ENCODE data around the gene ARPC2.
"Not testable (repeated sequence)": the region's sequence is repeated elsewhere in the genome, so short reads cannot be mapped to it uniquely, and the experiment has no call there.

ARPC2 gene

GRCh38 chr2:218271865-218272530, 55.0 kb downstream of the ARPC2 start:
- no peak for DNase-seq

- DNase-seq, result peak; percentile 85
Observed at GRCh38 chr2:218272531-218273212, 55.7 kb downstream of the ARPC2 start.

- DNase-seq, result not testable (repeated sequence)
Observed at GRCh38 chr2:218273214-218273907, 56.4 kb downstream of the ARPC2 start.

GRCh38 chr2:218273908-218274249, 56.9 kb downstream of the ARPC2 start:
- no peak for DNase-seq

GRCh38 chr2:218274586-218274985, 57.6 kb downstream of the ARPC2 start:
- DNase-seq, result no peak

GRCh38 chr2:218275371-218276072, 58.5 kb downstream of the ARPC2 start:
- DNase-seq, result no peak

DNA sequence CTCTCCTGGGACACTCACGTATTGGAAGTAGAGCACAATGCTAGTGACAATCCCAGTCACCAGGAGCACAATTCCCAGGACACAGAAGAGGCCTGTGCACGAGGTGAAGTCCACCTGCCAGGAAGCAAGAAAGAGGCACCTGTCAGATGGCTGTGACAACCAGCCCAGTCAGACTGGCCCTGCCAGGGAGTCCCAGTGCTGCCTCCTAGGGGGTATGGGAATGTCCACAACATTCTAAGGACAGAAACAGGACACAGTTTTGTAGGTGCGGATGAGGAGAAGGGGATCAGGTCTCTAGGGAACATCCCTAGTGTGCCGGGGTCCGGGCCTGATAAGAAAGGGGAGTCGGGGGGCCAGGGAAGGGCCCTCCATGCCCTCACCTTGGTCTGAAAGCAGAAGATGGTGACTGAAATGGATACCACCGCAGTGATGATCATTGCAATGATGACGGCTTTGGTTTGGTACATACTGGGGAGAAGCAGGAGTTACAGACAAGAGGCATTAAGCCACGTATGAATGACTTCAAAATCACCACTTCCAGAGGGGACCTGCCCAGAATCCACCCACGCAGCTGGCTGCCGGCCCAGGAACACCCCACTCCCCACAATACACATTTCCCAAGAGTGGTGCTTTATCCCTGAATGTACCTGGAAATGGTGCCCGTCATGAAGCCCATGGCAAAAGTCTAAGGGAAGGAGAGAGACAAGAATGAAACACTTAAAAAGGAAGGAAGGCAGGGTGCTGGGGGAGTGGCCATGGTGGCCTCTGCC, 60.2 kb downstream of the ARPC2 start:
- no peak for DNase-seq

GRCh38 chr2:218277921-218278320, 60.9 kb downstream of the ARPC2 start:
- no peak for DNase-seq

DNA sequence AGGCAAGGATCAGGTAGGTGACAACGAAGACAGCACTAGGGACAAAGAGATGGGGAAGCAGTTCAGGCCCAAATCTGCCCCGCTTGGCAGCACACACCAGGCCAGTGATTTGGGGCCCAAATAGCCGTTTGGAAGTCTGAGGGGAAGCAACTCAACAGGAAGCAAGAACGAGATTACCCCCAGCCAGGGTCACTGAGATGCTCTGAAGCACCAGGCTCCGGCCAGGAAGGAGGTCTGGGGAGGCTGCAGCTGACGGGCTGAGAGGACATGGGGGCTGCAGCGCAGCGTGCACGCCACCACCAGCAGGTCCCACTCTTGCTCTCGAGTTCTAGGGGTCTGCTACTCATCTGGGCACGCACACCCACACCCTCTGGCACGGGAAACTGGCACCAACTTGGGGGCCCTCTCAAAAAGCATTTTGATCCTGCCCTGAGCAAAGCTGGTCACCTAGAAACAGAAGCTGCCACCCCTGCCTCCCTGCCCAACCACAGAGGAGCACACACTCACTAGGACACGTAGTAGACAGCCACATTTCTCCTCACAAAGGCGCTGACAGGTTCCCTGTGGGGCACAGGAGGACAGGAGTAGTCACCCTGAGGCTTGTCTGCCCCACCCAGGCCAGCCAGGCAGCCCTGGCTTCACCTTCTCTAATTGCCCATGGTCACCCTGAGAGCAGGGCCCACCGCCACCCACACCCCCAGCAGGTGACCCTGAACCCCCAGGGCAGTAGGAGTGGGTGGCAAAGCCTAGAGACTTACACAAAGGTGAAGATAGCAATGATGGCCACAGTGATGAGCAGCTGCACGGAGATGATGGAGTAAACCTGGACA, 61.8 kb downstream of the ARPC2 start:
- no peak for DNase-seq

GRCh38 chr2:218280260-218280870, 63.4 kb downstream of the ARPC2 start:
- no peak for DNase-seq

DNA sequence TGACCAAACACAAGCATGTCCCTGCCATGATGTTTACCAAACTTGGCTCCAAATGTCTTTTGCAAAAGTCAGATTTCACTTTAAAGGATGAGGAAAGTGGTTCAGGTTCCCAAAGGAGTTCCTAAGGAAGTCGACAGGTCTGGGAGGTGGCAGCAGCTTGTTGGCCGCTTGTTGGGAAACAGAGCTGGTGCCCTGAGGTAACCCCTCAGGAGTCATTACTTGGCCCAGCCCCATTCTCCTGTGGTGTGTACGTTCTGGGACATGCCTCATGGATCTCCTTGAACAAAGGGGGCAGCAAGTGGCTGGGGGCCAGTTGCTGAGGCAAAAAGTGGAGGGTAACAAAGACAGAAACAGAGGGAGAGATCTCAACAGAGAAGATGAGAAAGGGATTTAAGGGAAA, 64.5 kb downstream of the ARPC2 start:
- DNase-seq, result no peak

GRCh38 chr2:218282173-218282991, 65.4 kb downstream of the ARPC2 start:
- DNase-seq, result no peak

DNA sequence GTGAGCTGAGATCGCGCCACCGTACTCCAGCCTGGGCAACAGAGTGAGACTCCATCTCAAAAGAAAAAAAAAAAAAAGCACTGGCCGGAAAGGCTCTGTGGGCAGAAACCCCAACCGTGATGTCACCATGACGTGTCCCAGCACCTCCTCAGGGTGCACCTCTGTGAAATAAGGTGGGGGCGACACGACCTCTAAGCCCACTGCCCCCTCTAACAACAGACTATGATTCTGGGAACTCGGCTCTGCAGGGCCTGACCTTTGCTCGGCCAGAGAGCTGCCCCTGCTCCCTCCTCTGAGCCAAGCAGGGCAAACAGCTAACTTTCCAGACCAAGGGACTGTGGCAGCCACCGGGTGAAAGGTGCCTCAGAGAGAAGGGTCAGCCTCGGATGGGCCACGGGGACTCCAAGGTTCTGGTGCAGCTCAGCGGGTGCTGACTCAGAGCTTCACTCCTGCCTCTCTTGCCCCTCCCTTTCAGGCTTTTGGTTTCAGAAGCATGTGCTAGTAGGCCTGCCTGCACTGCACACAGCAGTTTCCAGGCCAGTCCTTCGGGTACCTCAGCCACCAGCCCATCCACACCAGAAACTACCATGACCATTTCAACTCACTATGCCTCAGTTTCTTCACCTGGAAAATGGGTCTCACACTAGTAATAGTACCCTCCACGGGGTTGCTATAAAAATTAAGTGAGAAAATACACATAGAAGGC, 67.3 kb downstream of the ARPC2 start:
- peak; percentile 42 for DNase-seq

DNA sequence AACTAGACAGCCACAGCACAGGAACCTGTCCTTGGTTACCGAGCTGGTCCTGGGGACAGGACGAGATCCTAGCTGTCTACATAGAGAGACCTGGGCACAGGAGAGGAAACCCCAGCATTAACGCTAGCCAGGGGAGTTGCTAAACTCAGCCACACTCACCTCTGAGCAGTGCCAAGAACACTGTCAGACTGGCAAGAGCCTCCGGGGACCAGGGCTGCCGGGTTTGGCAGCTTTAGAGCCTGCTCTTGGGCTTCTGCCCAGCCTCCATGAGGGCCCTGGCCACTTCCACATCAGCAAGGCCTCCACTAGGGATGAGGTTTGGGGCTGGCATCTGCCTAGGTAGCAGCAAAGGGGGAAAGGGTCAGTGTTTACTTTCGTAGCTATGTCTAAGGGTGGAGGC, 68.6 kb downstream of the ARPC2 start:
- DNase-seq, result no peak

GRCh38 chr2:218286570-218287459, 69.8 kb downstream of the ARPC2 start:
- peak; percentile 92 for DNase-seq

DNA sequence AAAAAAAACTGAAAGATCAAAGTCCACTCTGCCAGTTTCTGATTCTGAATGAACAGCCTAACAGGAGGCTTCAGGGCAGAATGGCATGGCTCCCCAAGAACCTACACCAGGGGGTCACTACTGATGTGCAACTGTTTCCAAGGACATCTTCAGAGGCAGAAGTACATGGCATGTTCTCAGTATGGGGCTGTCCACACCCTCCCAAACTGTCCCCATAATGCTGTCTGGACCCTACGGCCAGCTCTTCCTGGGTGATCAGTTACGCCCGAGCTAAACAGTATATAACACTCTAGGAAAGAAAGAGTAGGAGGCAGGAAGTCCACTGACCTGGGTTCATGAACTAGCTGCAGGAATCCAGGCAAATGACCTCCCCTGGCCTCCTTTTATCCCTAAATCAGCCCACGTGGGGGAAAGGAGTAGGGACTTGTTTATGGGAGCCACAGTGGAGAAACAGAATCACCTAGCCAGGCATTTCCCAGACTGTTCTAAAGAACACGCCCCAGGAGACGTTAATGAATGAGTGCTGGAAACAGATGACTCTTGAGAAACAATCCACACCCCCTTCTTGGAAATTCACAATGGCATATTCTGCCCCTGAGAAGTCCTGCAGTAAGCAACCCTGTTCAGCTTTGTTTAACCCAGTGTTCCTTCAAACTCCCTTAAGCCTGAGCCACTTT, 72.8 kb downstream of the ARPC2 start:
- DNase-seq, result peak; percentile 18

- no peak for DNase-seq
Observed at GRCh38 chr2:218290316-218291261, 73.6 kb downstream of the ARPC2 start.

All from fibroblast of upper back skin (primary cell).